Cerebellar cortex (tissue), 1 donor: ENCODE data around the gene CPNE6.

ENCODE experiments used
- DNase-seq: peaks from one replicate; pipeline ENCODE4 v3.0.0-alpha.2; 2015; ENCODE audit warnings: low spot score

The CPNE6 gene

DNA sequence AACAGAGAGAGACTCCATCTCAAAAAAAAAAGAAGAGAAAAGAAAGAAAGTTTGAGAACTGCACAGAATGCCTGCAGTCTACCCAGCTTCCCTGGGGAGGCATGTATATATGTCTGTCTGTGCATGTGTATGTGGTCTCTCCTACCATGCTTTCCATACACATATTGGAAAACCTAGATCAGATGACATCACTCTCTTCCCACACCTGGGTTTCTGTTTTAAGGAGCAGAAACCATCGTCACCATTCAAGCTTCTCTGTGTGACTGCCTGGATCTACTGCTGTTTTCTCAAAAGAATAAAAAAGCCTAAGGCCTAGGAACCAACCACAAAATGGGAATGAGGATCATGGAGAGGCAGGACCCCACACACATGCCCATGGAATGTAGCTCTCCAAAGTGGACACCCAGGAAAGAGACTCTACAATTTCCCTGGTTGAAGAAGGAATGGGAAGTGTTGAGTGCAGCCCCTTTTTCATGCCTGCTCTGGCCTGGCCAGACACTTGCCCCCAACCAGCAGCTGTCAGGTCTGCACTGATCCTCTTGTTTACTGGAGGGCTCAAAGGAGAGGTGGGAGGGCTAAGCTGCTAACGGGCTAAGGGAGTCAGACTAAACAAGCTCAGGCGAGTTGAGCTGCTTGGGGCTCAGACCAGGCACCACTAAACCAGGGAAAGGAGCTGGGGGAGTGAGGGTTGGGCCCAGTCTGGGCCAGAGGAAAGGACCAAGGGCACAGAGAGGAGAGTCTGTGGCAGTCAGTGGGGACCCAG is 15.0 kb downstream of the CPNE6 start:
- DNase-seq = no peak

DNA sequence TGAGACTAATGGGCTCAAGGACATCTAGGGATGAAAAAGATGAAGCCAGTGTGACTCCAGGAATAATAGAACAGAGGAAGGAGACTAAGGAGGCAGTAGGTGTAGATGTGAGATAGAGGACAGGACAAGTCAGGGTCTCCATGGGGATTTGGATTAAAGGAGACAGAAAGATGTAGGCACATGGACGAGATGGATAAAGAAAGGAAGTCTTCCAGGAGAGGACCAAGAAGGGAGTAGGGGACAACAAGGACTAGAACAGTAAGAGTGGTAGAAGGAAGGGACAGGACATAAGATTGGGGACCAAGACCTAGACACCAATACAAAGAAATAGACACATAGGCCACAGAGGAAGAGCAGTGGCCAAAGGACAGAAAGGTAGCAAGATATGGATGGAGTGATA is 15.6 kb downstream of the CPNE6 start:
- DNase-seq = no peak

DNA sequence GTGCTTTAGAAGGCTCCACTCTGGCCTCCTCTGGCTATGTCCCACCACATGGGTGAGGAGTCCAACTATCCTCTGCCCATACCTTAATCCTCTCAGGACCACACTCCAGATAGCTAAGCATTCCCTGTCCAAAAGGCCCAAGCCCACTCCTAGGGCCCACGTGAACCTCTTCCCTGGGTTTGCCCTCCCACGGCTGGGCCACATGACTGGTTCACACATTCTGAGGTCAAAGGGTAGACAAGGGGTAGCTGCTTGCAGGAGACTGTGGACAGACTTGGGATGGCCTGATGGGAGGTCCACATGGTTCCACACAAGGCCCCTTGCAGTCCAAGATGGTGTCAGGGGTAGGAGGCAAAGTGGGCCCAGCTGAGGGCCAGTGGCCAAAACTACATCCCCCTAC is 16.7 kb downstream of the CPNE6 start:
- no peak for DNase-seq

DNA sequence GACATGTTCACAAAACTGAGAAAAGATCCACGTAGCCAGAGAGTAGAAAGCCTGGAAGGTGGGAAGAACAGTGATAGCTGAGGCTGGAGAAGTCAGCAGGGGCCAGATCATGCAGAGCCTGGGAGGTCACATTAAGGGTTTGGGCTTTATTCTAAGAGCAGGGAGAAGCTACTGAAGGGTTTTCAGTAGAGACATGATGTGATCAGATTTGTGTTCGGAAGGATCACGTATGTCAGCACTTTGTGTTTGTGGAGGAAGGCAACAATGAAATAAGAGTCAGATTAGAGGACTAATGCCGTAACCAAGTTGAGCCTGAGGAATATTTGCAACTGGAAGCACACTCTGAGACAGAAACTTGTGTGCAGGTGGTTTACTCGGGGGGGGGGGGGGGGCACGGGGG is 18.5 kb downstream of the CPNE6 start:
- no peak for DNase-seq

DNA sequence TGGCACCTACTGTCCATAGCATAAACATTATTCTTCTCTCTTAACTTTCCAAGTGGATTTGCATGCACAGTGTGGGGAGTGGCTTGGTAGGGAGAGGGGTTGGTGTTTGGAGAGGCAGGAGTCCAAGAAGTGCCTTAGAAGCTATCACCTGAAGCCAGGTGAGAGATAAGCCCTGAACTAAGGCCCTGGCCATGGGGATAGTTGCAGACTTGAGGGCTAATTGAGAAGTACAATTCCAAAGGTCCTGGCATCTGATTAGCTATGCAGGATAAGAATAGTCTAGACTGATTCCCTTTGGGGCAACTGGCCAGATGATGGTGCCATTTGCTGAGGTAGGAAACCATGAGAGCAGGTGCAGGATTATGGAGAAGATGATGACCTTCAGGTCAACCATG is 20.7 kb downstream of the CPNE6 start:
- DNase-seq = no peak

DNA sequence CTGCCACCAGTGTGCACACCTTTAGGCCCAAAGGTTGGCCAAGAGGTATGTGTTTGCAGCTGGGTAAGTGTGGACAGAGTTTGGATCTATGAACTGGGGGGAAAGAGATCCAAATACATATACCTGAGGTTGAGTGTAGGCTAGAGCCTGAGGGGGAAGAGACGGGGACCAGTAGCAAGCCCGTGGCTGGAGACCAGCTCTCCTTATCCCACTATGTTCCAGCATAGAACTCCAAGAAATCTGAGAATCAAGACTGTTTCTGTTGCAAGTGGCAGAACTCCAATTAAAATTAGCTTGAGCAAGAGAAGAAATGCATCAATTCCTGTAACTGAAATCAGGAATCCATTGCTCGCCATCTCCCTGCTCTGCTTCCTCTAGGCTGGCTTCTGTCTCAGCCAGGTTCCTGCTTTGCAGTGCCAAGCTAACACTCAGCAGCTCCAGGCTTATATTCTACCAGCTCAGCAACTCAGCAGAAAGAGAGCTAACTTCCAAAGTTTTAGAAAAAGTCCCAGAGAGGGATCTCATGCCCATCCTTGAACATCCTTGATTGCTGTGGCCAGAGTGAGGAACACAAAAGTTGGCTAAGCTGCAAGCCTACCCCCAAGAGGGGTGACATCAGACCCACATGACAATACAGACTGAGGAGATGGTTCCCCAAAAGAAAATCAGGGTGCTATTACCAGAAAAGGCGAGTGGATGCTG is 21.3 kb downstream of the CPNE6 start:
- no peak for DNase-seq

DNA sequence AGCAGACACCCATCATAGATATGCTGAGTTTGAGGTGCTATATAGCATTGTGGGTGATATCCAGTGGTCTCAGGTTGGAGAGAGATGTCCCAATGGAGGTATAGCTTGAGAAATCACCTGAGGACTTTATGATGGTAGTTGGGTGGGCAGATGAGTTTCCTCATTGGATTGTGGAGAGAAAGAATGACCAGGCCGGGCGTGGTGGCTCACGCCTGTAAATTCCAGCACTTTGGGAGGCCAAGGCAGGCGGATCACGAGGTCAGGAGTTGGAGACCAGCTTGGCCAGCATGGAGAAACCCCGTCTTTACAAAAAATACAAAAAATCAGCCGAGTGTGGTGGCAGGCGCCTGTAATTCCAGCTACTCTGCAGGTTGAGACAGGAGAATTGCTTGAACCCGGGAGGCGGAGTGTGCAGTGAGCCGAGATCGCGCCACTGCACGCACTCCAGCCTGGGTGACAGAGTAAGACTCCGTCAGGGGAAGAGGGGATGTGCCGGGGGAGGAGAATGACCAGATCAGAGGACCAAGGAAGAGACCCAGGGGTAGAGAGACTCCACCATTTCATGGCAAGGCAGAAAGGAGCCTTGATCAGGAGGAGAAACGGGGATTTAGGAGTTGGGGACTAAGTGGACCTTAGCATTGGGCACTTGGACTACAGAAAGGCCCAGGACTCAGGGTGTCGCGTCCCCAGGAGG is 22.0 kb downstream of the CPNE6 start:
- DNase-seq = no peak

DNA sequence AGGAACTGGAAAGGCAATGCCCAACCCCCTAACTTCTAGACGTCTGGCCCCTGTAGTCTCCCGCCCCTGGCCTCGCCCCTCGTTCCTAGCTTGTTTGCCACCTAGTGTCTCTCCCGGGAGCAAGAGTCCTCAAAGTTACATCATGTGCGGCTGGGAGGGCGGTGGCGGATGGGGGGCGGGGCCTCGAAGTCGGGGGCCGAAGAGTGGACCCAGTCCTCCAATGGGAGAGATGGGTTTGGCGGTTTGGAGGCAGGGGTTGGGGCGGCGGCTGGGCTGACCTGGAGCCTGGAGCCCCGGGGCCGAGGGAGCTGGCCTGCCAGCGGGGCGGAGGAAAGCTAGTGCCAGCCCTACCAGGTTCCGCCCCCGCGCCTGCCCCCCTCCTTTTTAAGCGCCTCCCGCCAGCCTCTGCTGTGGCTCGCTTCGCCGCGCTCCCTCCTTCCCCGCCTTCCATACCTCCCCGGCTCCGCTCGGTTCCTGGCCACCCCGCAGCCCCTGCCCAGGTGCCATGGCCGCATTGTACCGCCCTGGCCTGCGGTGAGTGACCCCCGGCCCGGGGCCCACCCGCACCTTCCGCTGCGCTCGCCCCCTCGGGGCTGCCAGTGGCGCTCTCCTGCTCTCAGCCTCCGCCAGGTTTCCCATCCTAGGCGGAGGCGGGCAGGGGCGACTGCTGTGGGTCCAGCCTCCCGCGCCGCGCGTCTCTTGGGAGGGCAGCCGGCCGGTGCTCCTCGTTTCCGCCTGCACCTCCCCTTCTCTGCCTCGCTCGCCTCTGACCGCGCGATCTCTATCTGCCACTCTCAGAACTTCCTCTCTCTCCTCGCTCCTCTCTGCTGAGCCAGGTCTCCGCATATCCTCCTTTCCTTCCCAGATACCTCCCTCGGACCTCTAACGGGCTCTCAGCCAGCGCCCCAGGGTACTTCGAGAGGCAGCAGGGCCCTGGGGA is 22.8 kb downstream of the CPNE6 start, which contains the start of gene PCK2:
Gene PCK2 (plus strand): TSS at position 411 of the 940 bp plus-strand sequence. CDS start 95 bp downstream, at position 506.
- peak; percentile 88 for DNase-seq

DNA sequence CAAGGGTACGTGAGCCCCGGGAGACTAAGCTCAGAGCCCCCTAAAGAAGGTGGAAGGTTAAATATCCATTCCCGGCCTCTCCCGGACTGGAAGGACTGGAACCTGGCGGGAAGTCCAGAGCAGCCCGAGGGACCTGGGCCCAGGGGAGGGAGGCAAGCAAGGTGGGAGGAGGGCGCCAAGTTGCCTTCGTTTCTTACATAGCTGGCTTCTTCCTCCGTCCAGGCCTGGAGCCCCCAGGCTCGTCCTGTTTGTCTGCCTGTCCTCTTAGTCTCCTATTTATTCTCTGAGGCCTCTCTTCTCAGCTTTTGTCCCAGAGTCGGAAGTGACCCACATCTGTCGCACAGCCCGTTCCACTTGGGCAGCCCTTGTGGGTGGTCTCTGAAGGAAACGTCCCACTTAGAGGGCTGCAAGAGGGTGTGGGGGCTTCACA is 23.5 kb downstream of the CPNE6 start:
- DNase-seq = no peak

DNA sequence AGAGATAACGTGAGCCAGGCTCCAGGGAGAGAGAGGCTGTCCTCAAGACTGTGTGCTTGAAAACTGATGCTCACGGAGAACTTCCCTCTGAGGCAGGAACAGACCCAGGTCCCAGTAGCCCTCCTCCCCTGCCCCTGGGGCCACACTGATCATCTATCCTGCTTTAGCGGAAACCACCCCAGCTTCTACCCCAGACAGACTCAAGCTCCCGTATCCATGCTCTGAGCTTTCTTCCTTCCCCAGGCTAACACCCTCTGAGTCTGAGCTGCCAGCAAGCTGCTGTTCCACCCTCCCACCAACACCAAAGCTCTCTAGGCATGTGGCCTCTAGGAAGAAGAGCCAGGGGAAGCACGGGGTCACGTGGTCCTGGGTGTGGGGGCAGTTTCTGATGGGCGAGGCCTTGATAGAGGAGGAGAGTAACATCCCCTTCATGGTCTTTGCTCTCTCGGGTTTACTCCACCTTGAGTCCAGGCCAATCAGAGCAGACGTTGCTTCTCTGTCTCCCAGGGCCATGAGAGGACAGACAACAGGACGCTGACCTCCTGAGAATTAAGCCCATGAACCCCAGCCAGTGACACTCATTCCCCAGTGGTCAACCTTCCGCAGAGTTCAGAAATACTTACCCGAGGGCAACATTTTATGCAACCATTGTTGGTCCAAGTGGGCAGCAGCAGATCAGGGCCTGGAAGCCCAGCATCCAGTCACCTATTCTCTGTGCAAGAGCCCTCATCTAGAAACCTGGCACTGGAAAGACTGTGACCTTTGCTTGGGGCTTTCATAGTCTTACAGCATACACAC is 24.1 kb downstream of the CPNE6 start:
- peak; percentile 40 for DNase-seq

DNA sequence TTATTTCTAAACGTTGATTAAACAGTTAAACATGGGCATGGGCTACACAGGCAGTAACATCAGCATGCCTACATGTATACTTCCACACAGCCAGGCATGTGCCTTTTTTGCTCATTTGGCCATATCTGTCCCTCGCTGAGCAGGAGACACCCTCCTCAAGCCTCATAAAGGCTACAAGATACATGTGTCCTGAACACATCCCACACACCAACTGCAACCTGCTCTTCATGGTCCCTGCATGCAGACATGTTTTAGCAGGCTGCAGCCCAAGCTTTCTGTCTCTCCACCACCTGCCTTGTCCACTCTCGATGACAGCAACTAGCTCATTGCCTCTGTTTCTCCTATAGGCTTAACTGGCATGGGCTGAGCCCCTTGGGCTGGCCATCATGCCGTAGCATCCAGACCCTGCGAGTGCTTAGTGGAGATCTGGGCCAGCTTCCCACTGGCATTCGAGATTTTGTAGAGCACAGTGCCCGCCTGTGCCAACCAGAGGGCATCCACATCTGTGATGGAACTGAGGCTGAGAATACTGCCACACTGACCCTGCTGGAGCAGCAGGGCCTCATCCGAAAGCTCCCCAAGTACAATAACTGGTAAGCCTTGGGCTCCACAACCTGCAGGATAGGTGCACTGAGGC is 25.3 kb downstream of the CPNE6 start:
- no peak for DNase-seq

DNA sequence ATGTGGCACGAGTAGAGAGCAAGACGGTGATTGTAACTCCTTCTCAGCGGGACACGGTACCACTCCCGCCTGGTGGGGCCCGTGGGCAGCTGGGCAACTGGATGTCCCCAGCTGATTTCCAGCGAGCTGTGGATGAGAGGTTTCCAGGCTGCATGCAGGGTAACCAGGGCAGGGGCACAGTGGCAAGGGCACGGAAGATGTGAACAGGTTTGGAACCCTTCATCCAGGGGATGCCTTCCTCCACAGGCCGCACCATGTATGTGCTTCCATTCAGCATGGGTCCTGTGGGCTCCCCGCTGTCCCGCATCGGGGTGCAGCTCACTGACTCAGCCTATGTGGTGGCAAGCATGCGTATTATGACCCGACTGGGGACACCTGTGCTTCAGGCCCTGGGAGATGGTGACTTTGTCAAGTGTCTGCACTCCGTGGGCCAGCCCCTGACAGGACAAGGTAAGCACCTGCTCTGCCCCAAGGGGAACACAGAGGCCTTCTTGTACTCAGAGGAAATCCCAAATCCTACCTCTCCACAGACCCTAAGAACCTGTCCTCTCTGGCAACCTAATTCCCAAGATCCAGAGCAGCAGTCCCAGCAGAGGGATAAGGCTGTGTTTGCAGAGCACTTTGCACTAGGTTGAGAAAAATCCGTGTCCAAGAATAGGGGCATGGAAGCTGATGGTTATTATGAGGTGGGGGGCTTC is 27.0 kb downstream of the CPNE6 start:
- DNase-seq = no peak

DNA sequence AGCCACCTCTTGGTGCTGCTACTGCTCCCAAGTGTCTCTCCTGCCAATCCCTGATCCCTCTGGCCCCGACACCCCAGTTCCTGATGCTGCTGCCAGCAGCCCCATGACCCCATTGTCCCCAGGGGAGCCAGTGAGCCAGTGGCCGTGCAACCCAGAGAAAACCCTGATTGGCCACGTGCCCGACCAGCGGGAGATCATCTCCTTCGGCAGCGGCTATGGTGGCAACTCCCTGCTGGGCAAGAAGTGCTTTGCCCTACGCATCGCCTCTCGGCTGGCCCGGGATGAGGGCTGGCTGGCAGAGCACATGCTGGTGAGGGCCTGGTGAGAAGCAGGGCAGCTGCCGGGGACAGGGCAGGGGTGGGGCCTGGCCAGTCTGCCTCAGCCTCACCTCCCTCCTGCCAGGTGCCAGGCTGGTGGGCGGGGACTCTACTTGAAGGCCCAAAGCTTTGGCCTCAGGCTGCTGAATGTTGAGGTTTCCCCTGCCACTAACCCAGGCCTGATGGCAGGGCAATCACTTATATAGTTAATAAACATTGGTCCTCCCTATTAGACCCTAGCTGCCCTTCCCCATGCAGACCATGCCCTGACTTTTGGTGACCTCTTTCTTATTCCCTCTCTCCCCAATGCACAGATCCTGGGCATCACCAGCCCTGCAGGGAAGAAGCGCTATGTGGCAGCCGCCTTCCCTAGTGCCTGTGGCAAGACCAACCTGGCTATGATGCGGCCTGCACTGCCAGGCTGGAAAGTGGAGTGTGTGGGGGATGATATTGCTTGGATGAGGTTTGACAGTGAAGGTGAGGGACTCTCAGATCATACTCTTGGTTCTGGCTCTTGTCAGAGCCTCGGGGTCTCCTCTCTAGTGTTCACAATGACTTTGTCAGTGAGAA is 27.8 kb downstream of the CPNE6 start:
- DNase-seq = no peak

DNA sequence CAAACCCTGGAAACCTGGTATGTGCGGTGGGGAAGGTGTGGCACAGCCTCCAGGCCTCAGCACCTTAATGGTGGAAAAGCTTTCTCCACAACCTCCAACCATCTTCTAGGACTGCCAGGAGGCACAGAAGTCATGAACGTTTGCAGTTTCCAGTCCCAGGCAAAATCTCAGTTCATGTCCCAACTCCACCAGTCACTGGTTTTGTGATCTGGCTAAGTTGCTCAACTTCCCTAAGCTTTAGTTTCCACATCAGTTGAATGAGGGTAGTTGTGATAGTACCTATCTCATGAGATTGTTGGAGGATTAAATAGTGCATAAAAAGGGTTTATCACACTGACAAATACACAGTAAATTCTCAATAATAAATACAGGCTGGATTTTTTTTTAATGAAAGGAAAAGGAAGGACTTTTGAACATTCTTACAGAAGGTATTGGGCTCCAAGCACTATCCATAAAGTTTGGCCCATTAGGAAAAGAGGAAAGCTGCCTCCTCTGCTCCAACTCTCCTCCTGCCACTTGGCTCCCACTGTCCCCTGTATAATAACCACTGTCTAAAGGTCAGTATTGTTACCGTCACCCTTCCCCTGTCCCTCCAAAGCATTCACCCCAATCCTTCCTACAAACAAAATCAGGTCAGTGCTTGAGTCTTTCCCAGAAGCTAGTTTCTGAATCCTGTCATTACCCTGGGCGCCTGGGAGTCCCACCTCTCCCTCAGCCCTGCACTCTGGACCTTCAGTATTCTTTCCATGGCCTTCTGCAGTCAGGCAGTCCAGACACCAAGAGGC is 29.0 kb downstream of the CPNE6 start:
- DNase-seq = no peak

DNA sequence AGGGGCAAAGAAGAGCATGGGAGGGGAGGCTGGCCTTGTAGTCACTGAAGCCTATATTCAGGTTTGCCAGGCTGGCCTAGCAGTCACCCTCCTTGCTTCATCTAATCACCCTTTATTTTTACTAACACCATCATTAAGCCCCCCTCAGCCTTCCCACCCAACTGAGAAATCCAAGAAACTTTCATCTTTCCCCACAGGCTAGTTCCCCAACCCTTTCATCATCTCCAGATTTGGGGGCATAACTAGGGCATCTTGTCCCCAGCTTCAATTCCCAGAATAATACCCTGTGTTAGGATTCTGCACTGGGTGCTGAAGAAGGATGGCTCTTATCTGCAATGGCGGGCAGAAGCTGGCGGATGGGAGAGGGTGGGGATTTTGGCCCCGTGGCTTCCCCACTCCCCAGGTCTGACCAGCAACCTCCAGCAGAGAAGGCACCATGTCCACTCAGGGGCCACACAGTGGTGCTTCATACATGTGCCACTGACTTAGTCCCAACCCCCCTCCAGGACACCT is 29.7 kb downstream of the CPNE6 start:
- DNase-seq = no peak

DNA sequence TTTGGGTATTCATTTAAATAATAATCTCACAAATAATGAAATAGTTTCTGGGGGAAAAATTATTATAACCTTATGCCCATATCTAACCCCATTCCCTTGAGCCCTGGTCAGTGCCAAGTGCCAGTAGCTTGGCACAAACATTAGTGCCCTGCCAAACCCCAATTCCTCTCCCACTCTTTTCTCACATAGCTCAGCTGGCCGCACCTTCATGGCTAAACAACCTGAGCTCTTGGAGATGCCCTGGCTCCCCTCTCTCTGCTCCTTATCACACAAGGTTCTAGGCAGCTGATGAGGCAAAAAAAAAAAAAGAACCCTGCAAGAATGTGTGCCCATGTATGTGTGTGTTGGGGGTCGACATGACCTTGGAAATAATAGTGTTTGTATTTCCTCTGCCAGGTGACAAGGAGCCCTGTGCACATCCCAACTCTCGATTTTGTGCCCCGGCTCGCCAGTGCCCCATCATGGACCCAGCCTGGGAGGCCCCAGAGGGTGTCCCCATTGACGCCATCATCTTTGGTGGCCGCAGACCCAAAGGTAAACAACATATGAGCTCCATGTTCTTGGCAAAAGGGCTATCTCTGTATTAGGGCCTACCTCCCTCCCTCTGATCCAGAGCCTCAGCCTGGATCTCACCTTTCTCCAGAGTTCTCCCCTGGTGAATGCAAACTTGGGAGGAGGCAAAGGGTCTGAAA is 31.1 kb downstream of the CPNE6 start:
- no peak for DNase-seq

DNA sequence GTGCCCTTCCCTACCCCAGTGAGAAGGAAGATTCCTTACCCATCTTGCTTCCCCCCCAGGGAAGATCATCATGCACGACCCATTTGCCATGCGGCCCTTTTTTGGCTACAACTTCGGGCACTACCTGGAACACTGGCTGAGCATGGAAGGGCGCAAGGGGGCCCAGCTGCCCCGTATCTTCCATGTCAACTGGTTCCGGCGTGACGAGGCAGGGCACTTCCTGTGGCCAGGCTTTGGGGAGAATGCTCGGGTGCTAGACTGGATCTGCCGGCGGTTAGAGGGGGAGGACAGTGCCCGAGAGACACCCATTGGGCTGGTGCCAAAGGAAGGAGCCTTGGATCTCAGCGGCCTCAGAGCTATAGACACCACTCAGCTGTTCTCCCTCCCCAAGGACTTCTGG is 32.1 kb downstream of the CPNE6 start:
- DNase-seq = no peak
